ENCODE data around the gene CNPY4.

- TF ChIP-seq CTCF (conservative IDR thresholded peaks at IDR 0.05; ENCODE audit: low read length) = no peak
- no peak for TF ChIP-seq EZH2phosphoT487 (IDR thresholded peaks at IDR 0.05; ENCODE audit: borderline replicate concordance, low read depth, low read length)
Measured at GRCh38 chr7:100171087-100171681, 51.8 kb downstream of the CNPY4 start.

Measured in OCI-LY7 (cell line).